Astrocyte (in vitro differentiated cells and primary cell): ENCODE measurements around the gene TMOD1. TPM values are rescaled to one million over a fixed set of nuclear protein-coding genes. Genes with fewer than 3 reads are reported as not detected.

ENCODE experiments used
- DNase-seq: peaks from one replicate; pipeline ENCODE4 v3.0.0-alpha.2; 2010; ENCODE audit warnings: low read depth
- FAIRE-seq: peaks from 2 replicates; lab custom pipeline; 2011; peaks lifted over from hg19 to GRCh38; lab: Jason Lieb, UNC
- H2AFZ ChIP-seq: 2 replicates; pipeline ENCODE4 v1.6.0; 2012; ENCODE audit warnings: low read depth, low read length, inconsistent platforms
- H3K27ac ChIP-seq: 2 replicates; pipeline ENCODE4 v1.5.1; 2011; ENCODE audit warnings: low read depth, low read length, inconsistent platforms
- H3K27me3 ChIP-seq: 2 replicates; pipeline ENCODE4 v1.6.0; 2011; ENCODE audit warnings: low read length, inconsistent platforms; ENCODE audit not compliant: insufficient read depth
- H3K36me3 ChIP-seq: 2 replicates; pipeline ENCODE4 v1.5.1; 2011; ENCODE audit warnings: low read length, inconsistent platforms; ENCODE audit not compliant: insufficient read depth
- H3K4me1 ChIP-seq: 2 replicates; pipeline ENCODE4 v1.5.1; 2011; ENCODE audit warnings: low read length, inconsistent platforms; ENCODE audit not compliant: insufficient read depth
- H3K4me2 ChIP-seq: 2 replicates; pipeline ENCODE4 v1.6.0; 2012; ENCODE audit warnings: low read length, inconsistent platforms
- H3K4me3 ChIP-seq: 2 replicates; pipeline ENCODE4 v1.5.1; 2011; ENCODE audit warnings: low read depth, mild to moderate bottlenecking, low read length, inconsistent platforms; ENCODE audit not compliant: insufficient read depth
- H3K79me2 ChIP-seq: 2 replicates; pipeline ENCODE4 v1.6.0; 2012; ENCODE audit warnings: mild to moderate bottlenecking, low read length, inconsistent platforms; ENCODE audit not compliant: insufficient read depth
- H3K9ac ChIP-seq: 2 replicates; pipeline ENCODE4 v1.6.0; 2012; ENCODE audit warnings: mild to moderate bottlenecking, low read length, inconsistent platforms
- H3K9me3 ChIP-seq: 2 replicates; pipeline ENCODE4 v1.5.1; 2012; ENCODE audit warnings: low read depth, mild to moderate bottlenecking, low read length, inconsistent platforms; ENCODE audit not compliant: insufficient read depth
- H4K20me1 ChIP-seq: 2 replicates; pipeline ENCODE4 v1.6.0; 2012; ENCODE audit warnings: low read length, inconsistent platforms; ENCODE audit not compliant: insufficient read depth
- H3K27ac Mint-ChIP-seq: one replicate; pipeline ENCODE4 v1.8.0; 2021; ENCODE audit warnings: mild to moderate bottlenecking, mixed read lengths; ENCODE audit not compliant: unreplicated experiment
- H3K27me3 Mint-ChIP-seq: one replicate; pipeline ENCODE4 v1.8.0; 2021; ENCODE audit warnings: low read depth, mixed read lengths; ENCODE audit not compliant: unreplicated experiment
- H3K36me3 Mint-ChIP-seq: one replicate; pipeline ENCODE4 v1.8.0; 2021; ENCODE audit warnings: low read depth, mixed read lengths; ENCODE audit not compliant: unreplicated experiment
- H3K4me1 Mint-ChIP-seq: one replicate; pipeline ENCODE4 v1.8.0; 2021; ENCODE audit warnings: low read depth, mixed read lengths; ENCODE audit not compliant: unreplicated experiment
- H3K4me3 Mint-ChIP-seq: one replicate; pipeline ENCODE4 v1.8.0; 2021; ENCODE audit warnings: mild to moderate bottlenecking, moderate library complexity, mixed read lengths; ENCODE audit not compliant: unreplicated experiment
- H3K9me3 Mint-ChIP-seq: one replicate; pipeline ENCODE4 v1.8.0; 2021; ENCODE audit warnings: mild to moderate bottlenecking, mixed read lengths; ENCODE audit not compliant: unreplicated experiment
- CTCF ChIP-seq: IDR thresholded peaks from 2 replicates; pipeline ENCODE4 v1.5.1; 2011; ENCODE audit warnings: low read depth, mild to moderate bottlenecking, inconsistent platforms, low read length, moderate library complexity; ENCODE audit not compliant: insufficient read depth
- EZH2 ChIP-seq: IDR thresholded peaks from 2 replicates; pipeline ENCODE4 v1.6.1; 2012; ENCODE audit warnings: mild to moderate bottlenecking, low read length, inconsistent platforms; ENCODE audit not compliant: insufficient read depth
- total RNA-seq: library from RNA; stranded (reverse); gene quantifications from 2 replicates; pipeline ENCODE4 v1.2.1, GENCODE V29; 2021

Gene TMOD1
- total RNA-seq, 1 donor from 2014 or later = 0.48 TPM

- Histone ChIP-seq H3K27me3 (no peaks in the 10 kb centered on the region), H3K9me3 (no peaks in the 10 kb centered on the region), H3K36me3 (no peaks in the 10 kb centered on the region), H3K4me3 (no peak overlapping the region), H3K4me1 (peaks cover 3% of the 10 kb centered on the region), H3K79me2 (no peaks in the 10 kb centered on the region), H3K4me2 (no peak overlapping the region), H3K27ac (no peak overlapping the region), H4K20me1 (no peaks in the 10 kb centered on the region), H2AFZ (no peak overlapping the region), H3K9ac (no peak overlapping the region)
- DNase-seq (no peak), FAIRE-seq (no peak)
- Mint-ChIP-seq H3K4me1 (peaks cover 2% of the 10 kb centered on the region), H3K9me3 (peaks cover 7% of the 10 kb centered on the region), H3K27me3 (peaks cover 40% of the 10 kb centered on the region), H3K27ac (no peak overlapping the region), H3K4me3 (no peak overlapping the region), H3K36me3 (peaks cover 3% of the 10 kb centered on the region)
- no peak for TF ChIP-seq EZH2
- TF ChIP-seq CTCF = no peak
Observed at GRCh38 chr9:97568461-97569275, 67.2 kb downstream of the TMOD1 start.

- no peak overlapping the region for H3K9ac ChIP-seq
- no peak overlapping the region for H3K4me3 Mint-ChIP-seq
- DNase-seq (no peak), FAIRE-seq (no peak)
- no peaks in the 10 kb centered on the region for H3K36me3 ChIP-seq
- H3K9me3 Mint-ChIP-seq = peaks cover 7% of the 10 kb centered on the region
- H3K27me3 Mint-ChIP-seq = peaks cover 35% of the 10 kb centered on the region
- H3K9me3 ChIP-seq = no peaks in the 10 kb centered on the region
- H3K27me3 ChIP-seq = no peaks in the 10 kb centered on the region
- H4K20me1 ChIP-seq = no peaks in the 10 kb centered on the region
- H3K79me2 ChIP-seq = no peaks in the 10 kb centered on the region
- H3K4me2 ChIP-seq = no peak overlapping the region
- no peaks in the 10 kb centered on the region for H3K4me1 ChIP-seq
- H3K27ac ChIP-seq = no peak overlapping the region
- H2AFZ ChIP-seq = no peak overlapping the region
- peaks cover 3% of the 10 kb centered on the region for H3K36me3 Mint-ChIP-seq
- no peaks in the 10 kb centered on the region for H3K4me1 Mint-ChIP-seq
- no peak overlapping the region for H3K27ac Mint-ChIP-seq
- no peak overlapping the region for H3K4me3 ChIP-seq
- TF ChIP-seq EZH2 = no peak
- TF ChIP-seq CTCF = no peak
Observed at GRCh38 chr9:97570899-97571298, 69.4 kb downstream of the TMOD1 start.

GRCh38 chr9:97571664-97572063, 70.2 kb downstream of the TMOD1 start:
- Mint-ChIP-seq H3K4me3 (no peak overlapping the region), H3K4me1 (no peaks in the 10 kb centered on the region), H3K27ac (no peak overlapping the region), H3K9me3 (peaks cover 7% of the 10 kb centered on the region), H3K27me3 (peaks cover 34% of the 10 kb centered on the region), H3K36me3 (peaks cover 3% of the 10 kb centered on the region)
- Histone ChIP-seq H4K20me1 (no peaks in the 10 kb centered on the region), H3K27me3 (no peaks in the 10 kb centered on the region), H3K4me2 (no peak overlapping the region), H3K4me3 (no peak overlapping the region), H2AFZ (no peak overlapping the region), H3K4me1 (no peaks in the 10 kb centered on the region), H3K9me3 (no peaks in the 10 kb centered on the region), H3K9ac (no peak overlapping the region), H3K79me2 (no peaks in the 10 kb centered on the region), H3K27ac (no peak overlapping the region), H3K36me3 (no peaks in the 10 kb centered on the region)
- FAIRE-seq (no peak), DNase-seq (no peak)
- TF ChIP-seq EZH2 (no peak), CTCF (no peak)
